Fibroblast of mammary gland (primary cell): ENCODE data around the gene PRXL2C.
A peak's percentile ranks its signal among the peaks of the same experiment; 100 is the strongest.

Experiments used
- DNase-seq: peaks from one replicate; pipeline ENCODE4 v3.0.0-alpha.2; 2010; ENCODE audit warnings: low read depth
- H3K4me3 ChIP-seq: 2 replicates; pipeline ENCODE4 v1.5.1; 2011; ENCODE audit warnings: low read depth, mild to moderate bottlenecking, low read length, moderate library complexity; ENCODE audit not compliant: control insufficient read depth
- TF ChIP-seq, protein P1 (sequence below): conservative IDR thresholded peaks from 2 replicates; pipeline ENCODE4 v1.5.1; 2011; ENCODE audit warnings: low read depth, low read length, inconsistent platforms; ENCODE audit not compliant: control insufficient read depth, insufficient read depth

The PRXL2C gene

GRCh38 chr9:96621618-96622017 is 33.5 kb downstream of the PRXL2C start:
- no peak overlapping the region for H3K4me3 ChIP-seq
- no peak for DNase-seq
- TF ChIP-seq, protein P1, sequence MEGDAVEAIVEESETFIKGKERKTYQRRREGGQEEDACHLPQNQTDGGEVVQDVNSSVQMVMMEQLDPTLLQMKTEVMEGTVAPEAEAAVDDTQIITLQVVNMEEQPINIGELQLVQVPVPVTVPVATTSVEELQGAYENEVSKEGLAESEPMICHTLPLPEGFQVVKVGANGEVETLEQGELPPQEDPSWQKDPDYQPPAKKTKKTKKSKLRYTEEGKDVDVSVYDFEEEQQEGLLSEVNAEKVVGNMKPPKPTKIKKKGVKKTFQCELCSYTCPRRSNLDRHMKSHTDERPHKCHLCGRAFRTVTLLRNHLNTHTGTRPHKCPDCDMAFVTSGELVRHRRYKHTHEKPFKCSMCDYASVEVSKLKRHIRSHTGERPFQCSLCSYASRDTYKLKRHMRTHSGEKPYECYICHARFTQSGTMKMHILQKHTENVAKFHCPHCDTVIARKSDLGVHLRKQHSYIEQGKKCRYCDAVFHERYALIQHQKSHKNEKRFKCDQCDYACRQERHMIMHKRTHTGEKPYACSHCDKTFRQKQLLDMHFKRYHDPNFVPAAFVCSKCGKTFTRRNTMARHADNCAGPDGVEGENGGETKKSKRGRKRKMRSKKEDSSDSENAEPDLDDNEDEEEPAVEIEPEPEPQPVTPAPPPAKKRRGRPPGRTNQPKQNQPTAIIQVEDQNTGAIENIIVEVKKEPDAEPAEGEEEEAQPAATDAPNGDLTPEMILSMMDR = no peak

GRCh38 chr9:96620832-96621269 is 34.3 kb downstream of the PRXL2C start:
- DNase-seq = no peak
- no peak overlapping the region for H3K4me3 ChIP-seq
- TF ChIP-seq, protein P1 = no peak

DNA sequence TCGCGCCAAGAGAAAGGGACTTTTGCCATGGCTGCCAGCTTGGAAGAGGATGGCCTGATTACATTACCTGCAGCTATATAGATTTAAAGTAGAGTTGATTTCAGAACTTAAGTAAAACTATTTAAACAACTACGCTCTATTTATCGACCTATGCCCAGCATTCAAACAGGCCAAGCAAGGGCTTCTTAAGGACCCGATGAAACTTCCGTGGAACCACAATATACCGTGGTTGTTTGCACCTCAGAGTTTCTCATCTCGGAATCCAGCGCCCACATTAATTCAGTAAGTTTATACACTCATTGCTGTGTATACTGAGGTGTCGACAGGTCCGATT is 35.0 kb downstream of the PRXL2C start:
- no peak for DNase-seq
- H3K4me3 ChIP-seq = peak overlapping the region; percentile 52

DNA sequence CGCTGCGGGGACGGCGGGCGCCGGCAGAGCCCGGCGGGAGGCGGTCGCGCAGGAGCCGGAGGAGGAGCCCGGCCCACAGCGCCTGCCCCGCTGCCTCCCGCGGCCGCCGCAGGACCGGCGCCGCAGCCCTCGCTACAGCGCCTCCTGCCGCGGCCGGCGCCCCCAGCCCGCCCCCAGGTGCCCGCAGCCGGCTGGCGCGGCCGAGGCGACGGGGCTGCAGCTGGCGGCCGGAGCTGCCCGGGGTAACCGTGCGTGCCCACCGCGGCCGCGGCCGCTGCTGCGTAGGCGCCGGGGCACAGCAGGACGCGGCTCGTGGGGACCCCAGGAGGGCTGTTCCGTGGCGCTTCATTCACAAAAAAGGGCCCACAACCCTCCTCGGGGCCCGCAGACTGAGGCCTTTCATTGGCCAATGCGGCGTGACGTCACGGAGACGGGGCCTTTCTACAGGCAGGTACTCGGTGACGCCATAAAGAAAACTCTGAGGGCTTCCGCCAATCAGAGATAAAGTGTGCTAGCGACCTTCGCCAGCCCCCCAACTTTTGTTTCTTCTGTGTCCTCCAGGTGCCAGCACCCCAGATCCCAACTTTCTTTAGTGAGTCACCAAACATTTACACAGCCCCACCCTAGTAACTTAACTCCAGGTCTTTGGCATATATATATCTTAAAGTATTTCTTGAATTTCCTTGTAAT is 35.5 kb downstream of the PRXL2C start, which contains the start of gene CDC14B:
TSS of gene CDC14B (minus strand) at position 353 of the 690 bp plus-strand sequence. CDS start 465 bp downstream, outside the sequence.
- DNase-seq = peak; percentile 82
- TF ChIP-seq, protein P1 = no peak
- peak within 1 kb of the TSS; percentile 63 for H3K4me3 ChIP-seq

More for the DNA sequence above, 35.0 kb downstream of the PRXL2C start:
- TF ChIP-seq, protein P1 = no peak

- TF ChIP-seq, protein P1 = no peak
- DNase-seq = no peak
- peak overlapping the region; percentile 63 for H3K4me3 ChIP-seq
Observed at GRCh38 chr9:96619124-96619465, 36.0 kb downstream of the PRXL2C start.

GRCh38 chr9:96618209-96619123 is 36.7 kb downstream of the PRXL2C start:
- peak; percentile 53 for DNase-seq
- H3K4me3 ChIP-seq = peak overlapping the region; percentile 63
- TF ChIP-seq, protein P1 = no peak
